GM12878 (cell line): Measurements from ENCODE around the gene ELAC1.

Source experiments
- EZH2 ChIP-seq: IDR thresholded peaks from 2 replicates; pipeline ENCODE4 v1.6.1; 2012; ENCODE audit warnings: low read depth, mild to moderate bottlenecking, control low read depth, inconsistent platforms, low read length, borderline replicate concordance; ENCODE audit not compliant: control insufficient read depth
- KLF5 ChIP-seq: fragments of 450-650 bp; IDR thresholded peaks from 2 replicates; pipeline ENCODE4 v1.6.1; 2014; ENCODE audit warnings: mild to moderate bottlenecking; ENCODE audit not compliant: partially characterized antibody
- POLR2AphosphoS5 ChIP-seq: IDR thresholded peaks from 2 replicates; pipeline ENCODE4 v1.6.1; 2011; ENCODE audit warnings: mild to moderate bottlenecking, low read length, inconsistent platforms
- ZBTB33 ChIP-seq: fragments of 450-650 bp; IDR thresholded peaks from 2 replicates; pipeline ENCODE4 v1.6.1; 2017; ENCODE audit warnings: mild to moderate bottlenecking

- TF ChIP-seq KLF5, result no peak
- TF ChIP-seq ZBTB33, result no peak
- no peak for TF ChIP-seq EZH2
- no peak for TF ChIP-seq POLR2AphosphoS5
Measured at GRCh38 chr18:51012441-51012840, 44.6 kb downstream of the ELAC1 start.
